GM21423 (cell line): ENCODE data around the gene CDK17.

Experiments
- ATAC-seq: cut with Tn5 transposase; IDR thresholded peaks from one replicate; pipeline ENCODE4 v1.9.1; 2021; ENCODE audit warnings: mild to moderate bottlenecking, moderate library complexity; ENCODE audit not compliant: unreplicated experiment

The CDK17 gene

GRCh38 chr12:96241846-96242256 lies 158.4 kb downstream of the CDK17 start:
- ATAC-seq: no peak

- ATAC-seq: no peak
These were observed 158.8 kb downstream of the CDK17 start for GRCh38 chr12:96241431-96241830.

GRCh38 chr12:96240656-96241055 lies 159.6 kb downstream of the CDK17 start:
- no peak for ATAC-seq

GRCh38 chr12:96239711-96240635 lies 160.3 kb downstream of the CDK17 start:
- ATAC-seq: no peak

GRCh38 chr12:96238336-96239047 lies 161.7 kb downstream of the CDK17 start:
- no peak for ATAC-seq

GRCh38 chr12:96237465-96238077 lies 162.7 kb downstream of the CDK17 start:
- no peak for ATAC-seq

GRCh38 chr12:96237035-96237434 lies 163.2 kb downstream of the CDK17 start:
- no peak for ATAC-seq

GRCh38 chr12:96236221-96236822 lies 163.9 kb downstream of the CDK17 start:
- no peak for ATAC-seq

GRCh38 chr12:96235484-96235826 lies 164.8 kb downstream of the CDK17 start:
- ATAC-seq: no peak

GRCh38 chr12:96234591-96235483 lies 165.4 kb downstream of the CDK17 start:
- no peak for ATAC-seq

GRCh38 chr12:96233939-96234461 lies 166.2 kb downstream of the CDK17 start:
- no peak for ATAC-seq

GRCh38 chr12:96233168-96233567 lies 167.1 kb downstream of the CDK17 start:
- no peak for ATAC-seq

GRCh38 chr12:96230646-96231045 lies 169.6 kb downstream of the CDK17 start:
- ATAC-seq: no peak

- no peak for ATAC-seq
These were observed 171.5 kb downstream of the CDK17 start for GRCh38 chr12:96228566-96229248.
